Measurements from ENCODE around the gene WNT2B.
A peak's percentile ranks its signal among the peaks of the same experiment; 100 is the strongest.

The WNT2B gene

GRCh38 chr1:112504661-112505399 lies 3.9 kb upstream of the WNT2B start:
- no peak for DNase-seq (ENCODE audit: low read depth, low spot score)

- DNase-seq (ENCODE audit: low read depth, low spot score) = no peak
Measured at GRCh38 chr1:112505400-112505785, 3.4 kb upstream of the WNT2B start.

- DNase-seq (ENCODE audit: low read depth, low spot score) = no peak
Measured at GRCh38 chr1:112505878-112506277, 2.9 kb upstream of the WNT2B start.

- DNase-seq (ENCODE audit: low read depth, low spot score) = no peak
Measured at GRCh38 chr1:112506306-112506705, 2.5 kb upstream of the WNT2B start.

GRCh38 chr1:112506731-112507130 lies 2.0 kb upstream of the WNT2B start:
- DNase-seq (ENCODE audit: low read depth, low spot score) = no peak

GRCh38 chr1:112507336-112507735 lies 1.4 kb upstream of the WNT2B start:
- DNase-seq (ENCODE audit: low read depth, low spot score) = no peak

- DNase-seq (ENCODE audit: low read depth, low spot score) = no peak
Measured at GRCh38 chr1:112507921-112508277, 866 bp upstream of the WNT2B start.

- DNase-seq (ENCODE audit: low read depth, low spot score) = no peak
Measured at GRCh38 chr1:112509005-112509659, 367 bp downstream of the WNT2B start.

- no peak for DNase-seq (ENCODE audit: low read depth, low spot score)
Measured at GRCh38 chr1:112509660-112510178, 954 bp downstream of the WNT2B start.

GRCh38 chr1:112510340-112510739 lies 1.6 kb downstream of the WNT2B start:
- DNase-seq (ENCODE audit: low read depth, low spot score) = no peak

- no peak for DNase-seq (ENCODE audit: low read depth, low spot score)
Measured at GRCh38 chr1:112511897-112512296, 3.1 kb downstream of the WNT2B start.

- peak; percentile 79 for DNase-seq (ENCODE audit: low read depth, low spot score)
Measured at GRCh38 chr1:112513112-112513870, 4.5 kb downstream of the WNT2B start.

- DNase-seq (ENCODE audit: low read depth, low spot score) = no peak
Measured at GRCh38 chr1:112514901-112515300, 6.1 kb downstream of the WNT2B start.

GRCh38 chr1:112515311-112516009 lies 6.7 kb downstream of the WNT2B start:
- no peak for DNase-seq (ENCODE audit: low read depth, low spot score)

- no peak for DNase-seq (ENCODE audit: low read depth, low spot score)
Measured at GRCh38 chr1:112516141-112516540, 7.4 kb downstream of the WNT2B start.

GRCh38 chr1:112517231-112517630 lies 8.5 kb downstream of the WNT2B start:
- DNase-seq (ENCODE audit: low read depth, low spot score) = no peak

GRCh38 chr1:112517646-112518045 lies 8.9 kb downstream of the WNT2B start:
- DNase-seq (ENCODE audit: low read depth, low spot score) = no peak

GRCh38 chr1:112518186-112518585 lies 9.4 kb downstream of the WNT2B start:
- DNase-seq (ENCODE audit: low read depth, low spot score) = no peak

- DNase-seq (ENCODE audit: low read depth, low spot score) = no peak
Measured at GRCh38 chr1:112520166-112520565, 11.4 kb downstream of the WNT2B start.

- peak; percentile 94 for DNase-seq (ENCODE audit: low read depth, low spot score)
Measured at GRCh38 chr1:112522621-112523020, 13.9 kb downstream of the WNT2B start.

- DNase-seq (ENCODE audit: low read depth, low spot score) = no peak
Measured at GRCh38 chr1:112524251-112524650, 15.5 kb downstream of the WNT2B start.

GRCh38 chr1:112524986-112525385 lies 16.2 kb downstream of the WNT2B start:
- DNase-seq (ENCODE audit: low read depth, low spot score) = no peak

All from smooth muscle cell of the brain vasculature (primary cell).